Kidney (tissue), 14 donors: ENCODE results near the gene GNAI3. TPM values are rescaled to one million over a fixed set of nuclear protein-coding genes. Genes with fewer than 3 reads are reported as not detected.

Experiments
- DNase-seq, 5 donors: peaks; one replicate each; pipeline ENCODE4 v3.0.0-alpha.2; 2013 to 2020
- FAIRE-seq: peaks from 2 replicates; lab custom pipeline; 2012; peaks lifted over from hg19 to GRCh38; lab: Jason Lieb, UNC
- H3K27ac ChIP-seq, 2 donors: one replicate each; pipeline ENCODE4 v1.7.0; 2013; ENCODE audit warnings: low read depth in 2 of 2, low read length in 2 of 2, inconsistent platforms in 1 of 2
- H3K27me3 ChIP-seq: one replicate; pipeline ENCODE4 v1.7.1; 2013; ENCODE audit warnings: low read length, inconsistent platforms; ENCODE audit not compliant: control insufficient read depth, insufficient read depth
- H3K36me3 ChIP-seq, 3 donors: one replicate each; pipeline versions ENCODE4 v1.7.0 to v1.7.1; 2013; ENCODE audit warnings: low read length in 3 of 3, control low read depth in 1 of 3, inconsistent platforms in 1 of 3; ENCODE audit not compliant: insufficient read depth in 3 of 3, control insufficient read depth in 2 of 3
- H3K4me1 ChIP-seq, 3 donors: one replicate each; pipeline versions ENCODE4 v1.7.0 to v1.7.1; 2013; ENCODE audit warnings: low read length in 3 of 3, inconsistent platforms in 1 of 3, low read depth in 1 of 3; ENCODE audit not compliant: control insufficient read depth in 2 of 3, insufficient read depth in 2 of 3
- H3K4me3 ChIP-seq, 3 donors: one replicate each; pipeline versions ENCODE4 v1.7.0 to v1.8.1; 2013; ENCODE audit warnings: low read length in 3 of 3, control low read depth in 1 of 3, inconsistent platforms in 1 of 3
- H3K9ac ChIP-seq, 3 donors: one replicate each; pipeline versions ENCODE4 v1.7.0 to v1.7.1; 2013; ENCODE audit warnings: low read length in 3 of 3, control low read depth in 1 of 3, inconsistent platforms in 1 of 3
- H3K9me3 ChIP-seq, 3 donors: one replicate each; pipeline versions ENCODE4 v1.7.0 to v1.7.1; 2013; ENCODE audit warnings: low read length in 3 of 3, control low read depth in 1 of 3, inconsistent platforms in 1 of 3; ENCODE audit not compliant: control insufficient read depth in 2 of 3, insufficient read depth in 1 of 3
- intact Hi-C: fragments of 100-400 bp; cut with DNase I; formaldehyde crosslinking; loops from one replicate; pipeline ENCODE4 v1.11.1; 2022
- polyA plus RNA-seq: library from polyadenylated mRNA; stranded (reverse); fragments of 350-450 nt; fragmentation: Illumina TruSeq; extraction: RNeasy Lipid Tissue Mini Kit (QIAGEN cat#74804); gene quantifications from one replicate; pipeline ENCODE4 v1.2.3, GENCODE V29; 2014; ENCODE audit warnings: low read depth, low replicate concordance; ENCODE audit not compliant: insufficient read depth
- total RNA-seq: library from RNA; stranded (reverse); fragmentation: NEBNext Ultra II Directional; extraction: Animal tissue kit (Norgen Biotek cat#: 25700); gene quantifications from one replicate; pipeline ENCODE4 v1.2.1, GENCODE V29; 2021
- TF ChIP-seq, protein P1 (sequence below): IDR thresholded peaks from 3 replicates; pipeline ENCODE4 v1.5.1; 2012; ENCODE audit warnings: mild to moderate bottlenecking, moderate library complexity, borderline replicate concordance; ENCODE audit not compliant: insufficient read depth; ENCODE audit errors: extremely low read depth
- donor health status: control.
- donor health status: control.
- donor health status: control.
- donor health status: control.
- donor health status: control.
- donor health status: DM: yes; HTN: yes; CAD: no.
- donor health status: Normal renal cell carcinoma (clear cell type).

The GNAI3 gene
- total and polyA plus RNA-seq, 2 donors from 2014 or later, result 4.2 to 8.0 TPM

DNA sequence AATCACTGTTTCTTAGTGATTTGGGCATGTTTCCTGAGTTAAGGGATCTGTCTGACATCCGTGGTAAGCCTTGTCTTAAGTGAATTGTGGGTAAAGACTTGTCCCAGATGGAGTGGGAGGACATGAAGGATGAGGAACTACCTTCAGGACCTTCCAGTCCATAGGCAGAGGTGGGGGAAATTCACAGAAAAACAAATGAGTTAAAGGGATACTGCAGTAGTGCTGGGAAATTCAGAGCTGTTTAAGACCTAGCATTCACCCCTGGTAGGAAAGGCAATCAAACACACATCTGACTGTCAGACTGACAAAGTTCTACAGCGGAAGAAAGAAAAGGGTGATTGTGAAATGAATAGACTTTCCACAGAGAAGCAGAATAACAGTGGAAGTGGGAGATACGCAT, 68.0 kb downstream of the GNAI3 start:
- Histone ChIP-seq H3K27ac (peak overlapping the region in 1 of 2 donors; percentile 34), H3K27me3 (no peaks in the 10 kb centered on the region), H3K4me1 (peaks cover 3 to 16% (median 10%) of the 10 kb centered on the region in 3 donors), H3K36me3 (no peaks in the 10 kb centered on the region), H3K9ac (no peak overlapping the region), H3K4me3 (no peak overlapping the region), H3K9me3 (no peaks in the 10 kb centered on the region)
- FAIRE-seq (no peak), DNase-seq (peak in 1 of 5 donors; percentile 41)
- TF ChIP-seq, protein P1, sequence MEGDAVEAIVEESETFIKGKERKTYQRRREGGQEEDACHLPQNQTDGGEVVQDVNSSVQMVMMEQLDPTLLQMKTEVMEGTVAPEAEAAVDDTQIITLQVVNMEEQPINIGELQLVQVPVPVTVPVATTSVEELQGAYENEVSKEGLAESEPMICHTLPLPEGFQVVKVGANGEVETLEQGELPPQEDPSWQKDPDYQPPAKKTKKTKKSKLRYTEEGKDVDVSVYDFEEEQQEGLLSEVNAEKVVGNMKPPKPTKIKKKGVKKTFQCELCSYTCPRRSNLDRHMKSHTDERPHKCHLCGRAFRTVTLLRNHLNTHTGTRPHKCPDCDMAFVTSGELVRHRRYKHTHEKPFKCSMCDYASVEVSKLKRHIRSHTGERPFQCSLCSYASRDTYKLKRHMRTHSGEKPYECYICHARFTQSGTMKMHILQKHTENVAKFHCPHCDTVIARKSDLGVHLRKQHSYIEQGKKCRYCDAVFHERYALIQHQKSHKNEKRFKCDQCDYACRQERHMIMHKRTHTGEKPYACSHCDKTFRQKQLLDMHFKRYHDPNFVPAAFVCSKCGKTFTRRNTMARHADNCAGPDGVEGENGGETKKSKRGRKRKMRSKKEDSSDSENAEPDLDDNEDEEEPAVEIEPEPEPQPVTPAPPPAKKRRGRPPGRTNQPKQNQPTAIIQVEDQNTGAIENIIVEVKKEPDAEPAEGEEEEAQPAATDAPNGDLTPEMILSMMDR, result no peak
- intact Hi-C loops, result no loop called here

DNA sequence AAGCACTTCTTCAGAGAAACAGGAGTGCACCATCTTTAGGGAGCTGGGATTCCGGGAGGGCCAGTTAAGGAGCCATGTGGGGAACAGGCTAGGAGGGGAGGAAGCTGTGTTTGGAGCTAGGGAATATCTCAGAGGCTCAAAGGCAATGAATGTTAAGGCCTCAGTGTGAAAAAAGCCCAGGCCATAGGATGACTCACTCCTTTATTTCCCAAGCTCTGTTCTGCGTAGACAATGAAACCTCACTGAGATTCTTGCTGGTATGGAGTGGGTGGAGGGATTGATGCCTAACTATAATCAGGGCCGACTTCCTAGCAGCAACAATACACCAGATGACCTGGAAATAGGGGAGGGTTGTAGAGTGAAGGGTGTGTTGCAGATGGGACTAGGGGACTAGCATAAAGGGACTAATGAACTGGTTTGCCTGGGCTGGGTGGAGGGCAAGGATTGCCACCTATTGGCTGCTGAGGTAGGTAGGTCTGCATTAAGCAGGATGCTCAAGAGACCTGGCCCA, 68.9 kb downstream of the GNAI3 start:
- intact Hi-C loops, result no loop called here
- Histone ChIP-seq H3K9ac (no peak overlapping the region), H3K4me3 (no peak overlapping the region), H3K36me3 (no peaks in the 10 kb centered on the region), H3K4me1 (peaks cover 3 to 25% (median 10%) of the 10 kb centered on the region in 3 donors), H3K27ac (peak overlapping the region in 1 of 2 donors; percentile 18), H3K27me3 (no peaks in the 10 kb centered on the region), H3K9me3 (no peaks in the 10 kb centered on the region)
- TF ChIP-seq, protein P1, result no peak
- DNase-seq (no peak), FAIRE-seq (no peak)

DNA sequence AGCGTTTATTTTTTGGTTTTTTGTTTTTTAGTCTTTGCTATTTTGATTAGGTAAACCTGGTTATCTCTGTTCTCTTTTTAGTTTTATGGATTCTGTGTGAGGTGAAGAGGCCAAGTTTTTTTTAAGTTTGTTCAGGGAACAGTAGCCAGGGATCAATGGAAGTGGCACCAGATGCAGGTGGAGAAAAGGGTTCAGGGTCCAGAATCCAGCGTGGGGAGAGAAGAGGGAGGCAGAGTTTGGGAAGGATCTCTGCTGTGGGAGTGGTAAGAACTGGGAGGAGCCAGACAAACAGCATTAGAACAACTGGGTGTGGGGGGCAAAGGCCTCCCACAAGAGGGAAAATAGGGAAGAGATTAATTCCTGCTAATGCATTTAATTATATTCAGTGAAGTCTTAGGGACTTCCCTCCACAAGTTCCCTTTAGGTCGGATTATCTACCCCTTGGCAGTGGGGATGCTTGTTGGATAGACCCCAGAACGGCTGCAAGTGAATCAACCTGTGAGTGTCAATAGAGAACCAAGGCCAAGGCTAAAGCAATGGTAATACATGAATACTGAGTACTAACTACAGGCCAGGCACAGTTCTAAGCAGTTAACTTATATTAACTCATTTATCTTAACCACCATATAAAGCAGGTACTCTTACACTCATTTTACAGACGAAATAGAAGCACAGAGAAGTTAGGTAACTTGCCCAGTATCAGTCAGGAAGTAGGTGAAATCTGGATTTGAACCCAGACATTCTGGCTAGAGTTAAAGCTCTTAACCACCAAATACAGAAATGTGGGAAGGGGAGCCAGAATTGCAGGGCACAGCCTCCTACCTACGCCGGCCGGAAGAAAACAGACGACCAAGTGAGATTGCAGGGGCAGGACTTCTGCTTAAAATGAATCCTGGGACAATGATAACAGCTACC, 70.5 kb downstream of the GNAI3 start:
- H3K9ac ChIP-seq, result peak overlapping the region in 1 of 3 donors; percentile 99
- no peaks in the 10 kb centered on the region for H3K9me3 ChIP-seq
- TF ChIP-seq, protein P1, result no peak
- FAIRE-seq (no peak), DNase-seq (no peak)
- H3K27ac ChIP-seq, result peak overlapping the region; percentile 56 to 87
- H3K36me3 ChIP-seq, result no peaks in the 10 kb centered on the region
- intact Hi-C loops, result no loop called here
- peaks cover 3 to 36% (median 10%) of the 10 kb centered on the region in 3 donors for H3K4me1 ChIP-seq
- H3K4me3 ChIP-seq, result peak overlapping the region; percentile 53 to 95 (median 88)
- H3K27me3 ChIP-seq, result no peaks in the 10 kb centered on the region
